VCaP (cell line): ENCODE results near the gene RAB10.
A peak's percentile ranks its signal among the peaks of the same experiment; 100 is the strongest.
"Not testable (repeated sequence)": the region's sequence is repeated elsewhere in the genome, so short reads cannot be mapped to it uniquely, and the experiment has no call there.

ENCODE experiments used
- H3K27ac ChIP-seq: fragments of 450-650 bp; 2 replicates; pipeline ENCODE4 v1.5.1; 2017
- TF ChIP-seq, protein P1 (sequence below): fragments of 450-650 bp; conservative IDR thresholded peaks from 2 replicates; pipeline ENCODE4 v1.5.1; 2017; ENCODE audit warnings: mild to moderate bottlenecking, moderate library complexity

Gene RAB10

DNA sequence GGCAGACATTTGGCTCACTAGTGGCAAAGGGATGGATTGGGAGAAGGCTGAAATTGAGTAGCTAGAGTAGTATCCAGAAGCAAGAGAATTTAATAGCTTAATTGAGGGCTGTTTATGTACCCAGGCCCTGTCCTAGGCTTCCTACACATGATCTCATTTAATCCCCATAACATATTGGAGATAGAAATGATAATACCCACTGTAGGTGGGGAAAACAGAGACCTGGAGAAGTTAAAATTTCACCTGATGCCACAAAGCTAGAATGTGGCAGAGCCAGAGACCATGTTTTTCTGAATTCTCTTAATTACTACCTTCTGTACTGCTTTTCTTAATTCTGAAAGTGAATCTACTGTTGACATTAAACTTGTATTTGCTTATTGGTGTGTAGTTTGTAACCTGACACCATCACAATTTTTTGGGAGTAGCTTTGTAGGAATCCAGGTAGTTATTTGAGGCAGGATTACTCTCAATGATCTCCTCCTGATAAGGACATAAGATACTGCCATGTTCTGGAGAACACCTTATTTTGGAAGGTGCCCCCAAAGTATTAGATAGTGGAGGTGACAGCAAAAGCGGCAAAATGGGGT lies 42.2 kb downstream of the RAB10 start:
- TF ChIP-seq, protein P1, sequence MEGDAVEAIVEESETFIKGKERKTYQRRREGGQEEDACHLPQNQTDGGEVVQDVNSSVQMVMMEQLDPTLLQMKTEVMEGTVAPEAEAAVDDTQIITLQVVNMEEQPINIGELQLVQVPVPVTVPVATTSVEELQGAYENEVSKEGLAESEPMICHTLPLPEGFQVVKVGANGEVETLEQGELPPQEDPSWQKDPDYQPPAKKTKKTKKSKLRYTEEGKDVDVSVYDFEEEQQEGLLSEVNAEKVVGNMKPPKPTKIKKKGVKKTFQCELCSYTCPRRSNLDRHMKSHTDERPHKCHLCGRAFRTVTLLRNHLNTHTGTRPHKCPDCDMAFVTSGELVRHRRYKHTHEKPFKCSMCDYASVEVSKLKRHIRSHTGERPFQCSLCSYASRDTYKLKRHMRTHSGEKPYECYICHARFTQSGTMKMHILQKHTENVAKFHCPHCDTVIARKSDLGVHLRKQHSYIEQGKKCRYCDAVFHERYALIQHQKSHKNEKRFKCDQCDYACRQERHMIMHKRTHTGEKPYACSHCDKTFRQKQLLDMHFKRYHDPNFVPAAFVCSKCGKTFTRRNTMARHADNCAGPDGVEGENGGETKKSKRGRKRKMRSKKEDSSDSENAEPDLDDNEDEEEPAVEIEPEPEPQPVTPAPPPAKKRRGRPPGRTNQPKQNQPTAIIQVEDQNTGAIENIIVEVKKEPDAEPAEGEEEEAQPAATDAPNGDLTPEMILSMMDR: no peak

DNA sequence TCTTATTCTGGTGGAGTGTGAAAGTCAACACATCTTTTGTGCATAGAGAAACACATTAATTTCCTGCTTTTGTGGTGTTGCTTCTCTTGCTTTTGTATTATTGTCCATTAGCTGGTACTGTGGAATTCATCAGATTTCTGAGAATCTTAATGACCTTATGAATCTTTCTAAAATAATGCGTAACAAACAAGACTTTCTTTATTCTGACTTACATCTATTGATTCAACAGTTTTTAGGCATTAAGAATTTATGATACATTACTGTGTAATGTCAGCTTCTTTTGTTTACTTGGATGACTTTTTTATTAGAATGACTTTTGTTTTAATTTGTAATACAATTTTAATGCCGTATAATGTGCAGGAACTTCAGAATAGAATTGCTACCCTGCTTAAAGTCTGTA lies 43.4 kb downstream of the RAB10 start:
- no peak overlapping the region for H3K27ac ChIP-seq
- TF ChIP-seq, protein P1: no peak

More for the DNA sequence above, 42.2 kb downstream of the RAB10 start:
- peak overlapping the region; percentile 55 for H3K27ac ChIP-seq

DNA sequence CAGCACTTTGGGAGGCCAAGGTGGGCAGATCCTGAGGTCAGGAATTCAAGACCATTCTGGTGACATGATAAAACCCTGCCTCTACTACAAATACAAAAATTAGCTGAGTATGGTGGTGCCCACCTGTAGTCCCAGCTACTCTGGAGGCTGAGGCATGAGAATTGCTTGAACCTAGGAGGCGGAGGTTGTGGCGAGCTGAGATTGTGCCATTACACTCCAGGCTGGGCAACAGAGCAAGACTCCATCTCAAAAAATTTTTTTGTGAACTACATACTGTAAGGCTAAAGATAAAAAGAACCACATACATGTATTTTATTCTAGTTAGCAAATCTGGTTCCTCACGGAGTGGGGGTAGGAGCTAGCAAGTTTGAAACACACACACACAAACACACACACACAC lies 45.1 kb downstream of the RAB10 start:
- TF ChIP-seq, protein P1: no peak
- H3K27ac ChIP-seq: no peak overlapping the region

DNA sequence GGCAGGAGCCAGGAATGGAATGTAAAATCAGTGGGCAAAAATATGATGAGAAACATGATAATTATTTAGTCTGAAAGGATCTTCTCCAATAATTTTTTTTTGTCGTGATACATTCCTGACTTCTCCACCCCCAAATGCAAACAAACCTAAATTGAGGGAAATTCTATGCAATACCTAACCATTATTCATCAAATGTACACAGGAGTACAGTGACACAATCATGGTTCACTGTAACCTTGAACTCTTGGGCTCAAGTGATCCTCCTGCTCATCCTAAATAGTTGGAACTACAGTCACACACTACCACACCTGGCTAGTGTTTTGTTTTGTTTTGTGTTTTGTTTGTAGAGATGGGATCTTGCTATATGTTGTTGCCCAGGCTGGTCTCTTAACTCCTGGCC lies 46.5 kb downstream of the RAB10 start:
- TF ChIP-seq, protein P1: no peak
- no peak overlapping the region for H3K27ac ChIP-seq

DNA sequence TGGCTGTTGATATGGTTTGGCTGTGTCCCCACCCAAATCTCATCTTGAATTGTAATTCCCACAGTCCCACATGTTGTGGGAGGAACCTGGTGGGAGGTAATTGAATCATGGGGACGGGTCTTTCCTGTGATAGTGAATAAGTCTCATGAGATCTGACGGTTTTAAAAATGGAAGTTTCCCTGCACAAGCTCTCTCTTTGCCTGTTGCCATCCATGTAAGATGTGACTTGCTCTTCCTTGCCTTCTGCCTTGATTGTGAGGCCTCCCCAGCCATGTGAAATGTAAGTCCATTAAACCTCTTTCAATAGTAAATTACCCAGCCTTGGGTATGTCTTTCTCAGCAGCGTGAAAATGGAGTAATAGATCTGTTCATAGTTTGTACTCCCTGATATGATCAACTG lies 47.0 kb downstream of the RAB10 start:
- H3K27ac ChIP-seq: not testable (repeated sequence)

DNA sequence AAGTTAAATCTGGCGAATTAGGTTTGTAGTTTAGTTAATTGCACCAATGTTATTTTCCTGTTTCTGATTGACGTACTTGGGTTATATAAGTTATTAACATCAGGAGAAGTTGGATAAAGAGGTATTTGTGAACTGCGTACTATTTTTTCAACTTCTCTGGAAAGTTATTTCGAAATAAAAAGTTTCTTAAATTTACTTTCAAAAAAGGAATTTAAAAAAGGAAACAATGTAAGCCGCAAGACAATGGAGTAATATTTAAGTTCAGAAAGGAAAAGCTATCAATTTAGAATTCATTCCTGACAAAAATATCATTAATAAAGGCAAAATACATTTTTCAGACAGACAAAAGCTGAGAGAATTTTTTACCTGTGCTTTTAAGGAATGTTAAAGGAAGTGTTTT lies 47.7 kb downstream of the RAB10 start:
- TF ChIP-seq, protein P1: no peak
- H3K27ac ChIP-seq: no peak overlapping the region

DNA sequence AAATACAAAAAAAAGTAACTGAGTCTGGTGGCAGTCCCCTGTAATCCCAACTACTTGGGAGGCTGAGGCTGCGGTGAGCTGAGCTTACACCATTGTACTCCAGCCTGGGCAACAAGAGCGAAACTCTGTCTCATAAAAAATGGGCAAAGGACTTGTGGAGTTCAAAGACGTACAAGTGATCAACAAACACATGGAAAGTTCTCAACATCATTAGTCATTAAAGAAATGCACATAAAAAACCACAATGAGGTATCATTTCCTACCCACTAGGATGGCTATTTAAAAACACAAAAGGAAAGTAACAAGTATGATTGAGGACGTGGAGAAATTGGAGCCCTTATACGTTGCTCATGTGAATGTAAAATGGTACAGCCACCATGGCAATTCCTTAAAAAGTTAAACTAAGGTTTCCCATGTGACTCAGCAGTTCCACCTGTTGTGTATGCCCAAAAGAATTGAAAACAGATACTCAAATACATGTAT lies 52.3 kb downstream of the RAB10 start:
- H3K27ac ChIP-seq: no peak overlapping the region
- TF ChIP-seq, protein P1: no peak

DNA sequence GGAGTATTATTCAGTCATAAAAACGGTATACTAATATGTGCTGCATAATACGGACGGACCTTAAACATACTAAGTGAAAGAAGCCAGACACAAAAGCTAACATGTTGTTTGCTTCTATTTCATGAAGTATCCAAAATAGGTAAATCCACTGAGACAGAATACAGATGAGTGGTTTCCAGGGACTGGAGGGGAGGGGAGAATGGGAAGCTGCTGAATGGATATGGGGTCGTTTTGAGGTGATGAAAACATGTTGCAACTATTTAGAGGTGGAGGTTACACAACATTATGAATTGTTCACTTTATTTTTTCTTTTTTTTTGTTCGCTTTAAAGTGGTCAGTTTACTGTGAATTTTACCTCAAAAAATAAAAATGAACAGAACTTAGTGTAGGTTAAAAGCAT lies 52.9 kb downstream of the RAB10 start:
- no peak overlapping the region for H3K27ac ChIP-seq
- TF ChIP-seq, protein P1: no peak
